HEK293 (cell line): Measurements from ENCODE around the gene ZNF484.
"Not testable (repeated sequence)": the region's sequence is repeated elsewhere in the genome, so short reads cannot be mapped to it uniquely, and the experiment has no call there.

Experiments used
- CTCF ChIA-PET: fragments of 350-600 bp; formaldehyde crosslinking; extraction: SDS; loops from one replicate; lab custom pipeline; 2021; ENCODE audit warnings: antibody characterized with exemption; lab: Yijun Ruan, JAX
- POLR2A ChIA-PET: fragments of 300-600 bp; formaldehyde crosslinking; extraction: SDS; loops from one replicate; lab custom pipeline; 2020; ENCODE audit warnings: antibody characterized with exemption, inconsistent platforms; lab: Yijun Ruan, JAX
- H3K27ac ChIP-seq: fragments of 200-500 bp; sonication (Bioruptor generic); 2 replicates; pipeline ENCODE4 v1.5.1; 2014; ENCODE audit warnings: low read depth, low read length, control low read depth, inconsistent platforms; ENCODE audit errors: extremely low read depth
- H3K36me3 ChIP-seq, 2 experiments: fragments of 200-500 bp in 1 of 2; sonication (Bioruptor generic) in 1 of 2; 1 replicate in 1 of 2; 2 replicates in 1 of 2; pipeline ENCODE4 v1.5.1; 2014 to 2017; ENCODE audit warnings: inconsistent platforms in 2 of 2, low read length in 2 of 2; ENCODE audit not compliant: control insufficient read depth in 2 of 2, insufficient read depth in 1 of 2
- H3K4me1 ChIP-seq: fragments of 200-500 bp; sonication (Bioruptor generic); 2 replicates; pipeline ENCODE4 v1.5.1; 2014; ENCODE audit warnings: mild to moderate bottlenecking, low read length, inconsistent platforms; ENCODE audit not compliant: control insufficient read depth, insufficient read depth
- H3K4me3 ChIP-seq: 2 replicates; pipeline ENCODE4 v1.5.1; 2011; ENCODE audit warnings: low read depth, mild to moderate bottlenecking, control low read depth, low read length, moderate library complexity
- H3K9me3 ChIP-seq: fragments of 200-500 bp; sonication (Bioruptor generic); 2 replicates; pipeline ENCODE4 v1.5.1; 2014; ENCODE audit warnings: low read depth, low read length, inconsistent platforms; ENCODE audit not compliant: control insufficient read depth, insufficient read depth
- GLIS1 ChIP-seq: fragments of 450-650 bp; formaldehyde crosslinking; IDR thresholded peaks from 2 replicates; pipeline ENCODE4 v1.5.1; 2016; ENCODE audit warnings: missing biosample characterization, missing genetic modification characterization
- HOXA7 ChIP-seq: sonication (generic); formaldehyde crosslinking; IDR thresholded peaks from 2 replicates; pipeline ENCODE4 v1.8.1; 2022; ENCODE audit warnings: missing genetic modification reagents, borderline replicate concordance
- PRDM1 ChIP-seq: fragments of 450-650 bp; formaldehyde crosslinking; IDR thresholded peaks from 2 replicates; pipeline ENCODE4; 2016; ENCODE audit warnings: missing biosample characterization, missing genetic modification characterization
- PRDM4 ChIP-seq: fragments of 450-650 bp; formaldehyde crosslinking; IDR thresholded peaks from 2 replicates; pipeline ENCODE4 v1.5.1; 2017; ENCODE audit warnings: missing biosample characterization, missing genetic modification characterization
- SALL2 ChIP-seq: fragments of 450-650 bp; formaldehyde crosslinking; IDR thresholded peaks from 2 replicates; pipeline ENCODE4 v1.5.0; 2017; ENCODE audit warnings: missing biosample characterization, mild to moderate bottlenecking, missing genetic modification characterization, borderline replicate concordance
- YY1 ChIP-seq: fragments of 450-650 bp; formaldehyde crosslinking; IDR thresholded peaks from 2 replicates; pipeline ENCODE4 v1.5.1; 2018; ENCODE audit warnings: missing biosample characterization, missing genetic modification characterization
- ZBTB48 ChIP-seq: fragments of 450-650 bp; formaldehyde crosslinking; IDR thresholded peaks from 2 replicates; pipeline ENCODE4 v1.5.1; 2016; ENCODE audit warnings: missing biosample characterization, missing genetic modification characterization
- ZFP37 ChIP-seq: fragments of 450-650 bp; formaldehyde crosslinking; IDR thresholded peaks from 2 replicates; pipeline ENCODE4 v1.5.1; 2016; ENCODE audit warnings: missing biosample characterization, missing genetic modification characterization
- ZNF146 ChIP-seq: fragments of 450-650 bp; formaldehyde crosslinking; IDR thresholded peaks from 2 replicates; pipeline ENCODE4 v1.5.1; 2016; ENCODE audit warnings: missing biosample characterization, missing genetic modification characterization
- ZNF16 ChIP-seq: fragments of 450-650 bp; formaldehyde crosslinking; IDR thresholded peaks from 2 replicates; pipeline ENCODE4 v1.5.1; 2016; ENCODE audit warnings: low read depth, missing biosample characterization, missing genetic modification characterization
- ZNF302 ChIP-seq: fragments of 450-650 bp; formaldehyde crosslinking; IDR thresholded peaks from 2 replicates; pipeline ENCODE4 v1.5.1; 2016; ENCODE audit warnings: missing biosample characterization, missing genetic modification characterization, low read depth
- ZNF37A ChIP-seq: fragments of 450-650 bp; IDR thresholded peaks from 2 replicates; pipeline ENCODE4 v1.5.1; 2018; ENCODE audit warnings: missing biosample characterization, missing genetic modification characterization
- ZNF391 ChIP-seq: fragments of 450-650 bp; formaldehyde crosslinking; IDR thresholded peaks from 2 replicates; pipeline ENCODE4 v1.5.1; 2016; ENCODE audit warnings: low read depth, missing biosample characterization, missing genetic modification characterization, borderline replicate concordance
- ZNF404 ChIP-seq: fragments of 450-650 bp; formaldehyde crosslinking; IDR thresholded peaks from 2 replicates; pipeline ENCODE4 v1.5.1; 2017; ENCODE audit warnings: missing biosample characterization, missing genetic modification characterization
- ZNF488 ChIP-seq: fragments of 450-650 bp; formaldehyde crosslinking; IDR thresholded peaks from 2 replicates; pipeline ENCODE4 v1.5.1; 2016; ENCODE audit warnings: missing biosample characterization, missing genetic modification characterization
- ZNF529 ChIP-seq: fragments of 450-650 bp; formaldehyde crosslinking; IDR thresholded peaks from 2 replicates; pipeline ENCODE4 v1.5.1; 2017; ENCODE audit warnings: missing genetic modification characterization, missing biosample characterization; ENCODE audit not compliant: insufficient replicate concordance
- ZNF555 ChIP-seq: fragments of 450-650 bp; formaldehyde crosslinking; conservative IDR thresholded peaks from 2 replicates; pipeline ENCODE4 v1.5.1; 2017; ENCODE audit warnings: missing biosample characterization, mild to moderate bottlenecking, missing genetic modification characterization, inconsistent platforms
- ZNF560 ChIP-seq: fragments of 450-650 bp; formaldehyde crosslinking; IDR thresholded peaks from 2 replicates; pipeline ENCODE4 v1.5.1; 2017; ENCODE audit warnings: missing biosample characterization, missing genetic modification characterization, borderline replicate concordance
- ZNF580 ChIP-seq: fragments of 450-650 bp; formaldehyde crosslinking; IDR thresholded peaks from 2 replicates; pipeline ENCODE4 v1.5.1; 2016; ENCODE audit warnings: missing biosample characterization, missing genetic modification characterization
- ZNF585B ChIP-seq: fragments of 450-650 bp; formaldehyde crosslinking; IDR thresholded peaks from 2 replicates; pipeline ENCODE4 v1.5.1; 2016; ENCODE audit warnings: missing biosample characterization, missing genetic modification characterization
- ZNF704 ChIP-seq: fragments of 450-650 bp; formaldehyde crosslinking; IDR thresholded peaks from 2 replicates; pipeline ENCODE4 v1.5.1; 2016; ENCODE audit warnings: missing biosample characterization, missing genetic modification characterization
- ZNF747 ChIP-seq: fragments of 450-650 bp; formaldehyde crosslinking; IDR thresholded peaks from 2 replicates; pipeline ENCODE4 v1.5.1; 2016; ENCODE audit warnings: missing biosample characterization, missing genetic modification characterization
- ZNF792 ChIP-seq: fragments of 450-650 bp; formaldehyde crosslinking; IDR thresholded peaks from 2 replicates; pipeline ENCODE4 v1.5.1; 2016; ENCODE audit warnings: missing biosample characterization, missing genetic modification characterization
- ZNF843 ChIP-seq: fragments of 450-650 bp; formaldehyde crosslinking; IDR thresholded peaks from 2 replicates; pipeline ENCODE4 v1.5.1; 2016; ENCODE audit warnings: missing biosample characterization, missing genetic modification characterization

Gene ZNF484

GRCh38 chr9:92866600-92866999, 11.2 kb downstream of the ZNF484 start:
- H3K4me1 ChIP-seq, H3K27ac ChIP-seq, H3K9me3 ChIP-seq, H3K4me3 ChIP-seq, POLR2A ChIA-PET: not testable (repeated sequence)
- H3K36me3 ChIP-seq: peaks cover 0 to 13% of the 10 kb centered on the region in 2 experiments; a peak in 1 of 3 replicates
- CTCF ChIA-PET: interaction anchor here (1.0 kb wide), 1 partner anchor 15 kb away, joined by 3 read pairs; no protein-coding TSS in a partner anchor
- TF ChIP-seq ZNF580 (tag by site-specific recombination): 0 out of 2 replicates have a peak, but pooled peaks have one; percentile 31
- peak; percentile 95 for TF ChIP-seq ZNF146 (tag by site-specific recombination)

GRCh38 chr9:92864152-92864551, 13.7 kb downstream of the ZNF484 start:
- H3K27ac ChIP-seq: no peak overlapping the region
- H3K36me3 ChIP-seq: peaks cover 0 to 26% of the 10 kb centered on the region in 2 experiments; a peak in 1 of 3 replicates
- ChIA-PET POLR2A (no interaction called here), CTCF (no interaction called here)
- no peak overlapping the region for H3K4me3 ChIP-seq
- no peaks in the 10 kb centered on the region for H3K9me3 ChIP-seq
- TF ChIP-seq ZNF391 (tag by site-specific recombination): no peak
- TF ChIP-seq ZNF488 (tag by site-specific recombination): no peak
- TF ChIP-seq ZNF146 (tag by site-specific recombination): no peak
- TF ChIP-seq GLIS1 (tag by site-specific recombination): no peak
- TF ChIP-seq ZNF404: no peak
- TF ChIP-seq ZNF792 (tag by site-specific recombination): no peak
- no peak for TF ChIP-seq ZNF555 (tag by site-specific recombination)
- H3K4me1 ChIP-seq: peaks cover 4% of the 10 kb centered on the region; the same call in 1 of the 2 replicates

- no peak overlapping the region for H3K4me3 ChIP-seq
- TF ChIP-seq ZNF560 (tag by site-specific recombination): no peak
- no peak for TF ChIP-seq ZNF302 (tag by site-specific recombination)
- peaks cover 0 to 25% of the 10 kb centered on the region in 2 experiments; a peak in 2 of 3 replicates for H3K36me3 ChIP-seq
- H3K27ac ChIP-seq: no peak overlapping the region
- ChIA-PET POLR2A (interaction anchor here (0.5 kb wide), 1 partner anchor 8 kb away, joined by 3 read pairs; no protein-coding TSS in a partner anchor), CTCF (interaction anchor here (0.6 to 1.0 kb wide), 3 partner anchors 10 to 442 kb away, joined by 3 to 5 read pairs (median 3); no protein-coding TSS in a partner anchor)
- no peaks in the 10 kb centered on the region for H3K4me1 ChIP-seq
- no peaks in the 10 kb centered on the region for H3K9me3 ChIP-seq
Measured at GRCh38 chr9:92860867-92861266, 17.0 kb downstream of the ZNF484 start.

- ChIA-PET POLR2A (no interaction called here), CTCF (no interaction called here)
- peaks cover 7 to 57% of the 10 kb centered on the region in 2 experiments; a peak in 2 of 3 replicates for H3K36me3 ChIP-seq
- no peaks in the 10 kb centered on the region for H3K9me3 ChIP-seq
- no peak overlapping the region for H3K4me3 ChIP-seq
- no peak overlapping the region for H3K27ac ChIP-seq
- H3K4me1 ChIP-seq: no peaks in the 10 kb centered on the region
- TF ChIP-seq ZNF585B: no peak
- TF ChIP-seq ZNF37A (tag by site-specific recombination): no peak
- TF ChIP-seq ZBTB48 (tag by site-specific recombination): no peak
- no peak for TF ChIP-seq ZNF843 (tag by site-specific recombination)
- TF ChIP-seq HOXA7: no peak
- no peak for TF ChIP-seq PRDM1
- no peak for TF ChIP-seq YY1 (tag by site-specific recombination)
- no peak for TF ChIP-seq ZNF16 (tag by site-specific recombination)
- TF ChIP-seq ZNF529 (tag by site-specific recombination): no peak
- no peak for TF ChIP-seq PRDM4 (tag by site-specific recombination)
- no peak for TF ChIP-seq ZFP37 (tag by site-specific recombination)
- TF ChIP-seq ZNF747 (tag by site-specific recombination): no peak
- TF ChIP-seq SALL2: no peak
- no peak for TF ChIP-seq ZNF704 (tag by site-specific recombination)
- TF ChIP-seq ZNF404: no peak
- no peak for TF ChIP-seq ZNF391 (tag by site-specific recombination)
Measured at GRCh38 chr9:92857236-92857635, 20.6 kb downstream of the ZNF484 start.
